Non-pigmented ciliary epithelial cell (primary cell): ENCODE data around the gene TLE3.

ENCODE experiments used
- DNase-seq: peaks from one replicate; pipeline ENCODE4 v3.0.0-alpha.2; 2010; ENCODE audit warnings: low read depth

The TLE3 gene

GRCh38 chr15:70027518-70027917, 70.2 kb downstream of the TLE3 start:
- DNase-seq = no peak

- no peak for DNase-seq
Measured at GRCh38 chr15:70026991-70027390, 70.7 kb downstream of the TLE3 start.

- no peak for DNase-seq
Measured at GRCh38 chr15:70025413-70026296, 72.1 kb downstream of the TLE3 start.

- no peak for DNase-seq
Measured at GRCh38 chr15:70024521-70024920, 73.2 kb downstream of the TLE3 start.

- peak; percentile 9 for DNase-seq
Measured at GRCh38 chr15:70023769-70024491, 73.8 kb downstream of the TLE3 start.

- DNase-seq = peak; percentile 70
Measured at GRCh38 chr15:70023064-70023768, 74.5 kb downstream of the TLE3 start.

- DNase-seq = no peak
Measured at GRCh38 chr15:70020229-70020628, 77.5 kb downstream of the TLE3 start.

- no peak for DNase-seq
Measured at GRCh38 chr15:70018646-70019600, 78.8 kb downstream of the TLE3 start.

- DNase-seq = no peak
Measured at GRCh38 chr15:70017801-70018200, 79.9 kb downstream of the TLE3 start.

GRCh38 chr15:70017025-70017424, 80.7 kb downstream of the TLE3 start:
- no peak for DNase-seq

- DNase-seq = no peak
Measured at GRCh38 chr15:70016511-70016994, 81.2 kb downstream of the TLE3 start.

- no peak for DNase-seq
Measured at GRCh38 chr15:70014860-70015490, 82.7 kb downstream of the TLE3 start.

GRCh38 chr15:70014331-70014730, 83.4 kb downstream of the TLE3 start:
- DNase-seq = no peak

- no peak for DNase-seq
Measured at GRCh38 chr15:70013656-70014313, 83.9 kb downstream of the TLE3 start.

GRCh38 chr15:70012895-70013294, 84.8 kb downstream of the TLE3 start:
- no peak for DNase-seq

- DNase-seq = no peak
Measured at GRCh38 chr15:70008697-70009290, 88.9 kb downstream of the TLE3 start.

GRCh38 chr15:70006259-70007147, 91.2 kb downstream of the TLE3 start:
- no peak for DNase-seq

- DNase-seq = no peak
Measured at GRCh38 chr15:70004826-70005225, 92.9 kb downstream of the TLE3 start.

- no peak for DNase-seq
Measured at GRCh38 chr15:70002897-70003296, 94.8 kb downstream of the TLE3 start.
